A549 (cell line): ENCODE data around the gene UXT. TPM values are rescaled to one million over a fixed set of nuclear protein-coding genes. Genes with fewer than 3 reads are reported as not detected.

Experiments
- ATAC-seq, 2 experiments: fragments of 200-7000 bp in 1 of 2; fragments of >200 bp in 1 of 2; cut with Nextera tagmentation in 1 of 2; cut with Tn5 transposase in 1 of 2; 3 replicates each; pipeline versions ENCODE4 v1.8.0 to v1.9.1; 2018 to 2020; ENCODE audit warnings: mild to moderate bottlenecking in 1 of 2, moderate library complexity in 1 of 2
- CTCF ChIA-PET: fragments of 300-600 bp; sonication (Branson Sonifier 250); formaldehyde crosslinking; extraction: SDS; loops from one replicate; lab custom pipeline; 2021; ENCODE audit warnings: antibody characterized with exemption, inconsistent platforms; lab: Yijun Ruan, JAX
- POLR2A ChIA-PET: fragments of 350-600 bp; formaldehyde crosslinking; extraction: SDS; loops from one replicate; lab custom pipeline; 2021; ENCODE audit warnings: antibody characterized with exemption, inconsistent platforms; lab: Yijun Ruan, JAX
- DNase-seq, 2 experiments: peaks; one replicate each; pipeline versions ENCODE4 v3.0.0 to v3.0.0-alpha.2; 2011 to 2016; ENCODE audit warnings: low read depth in 1 of 2, low spot score in 1 of 2
- FAIRE-seq: peaks from 2 replicates; lab custom pipeline; 2011; peaks lifted over from hg19 to GRCh38; lab: Jason Lieb, UNC
- H3K27ac ChIP-seq, 2 experiments: fragments of >200 bp; sonication (Bioruptor Twin); formaldehyde crosslinking; 3 replicates each; pipeline ENCODE4 v1.5.1; 2016 to 2017
- H3K4me1 ChIP-seq: fragments of >200 bp; sonication (Bioruptor Twin); formaldehyde crosslinking; 3 replicates; pipeline ENCODE4 v1.6.1; 2016
- H3K4me2 ChIP-seq: fragments of >200 bp; sonication (Bioruptor Twin); formaldehyde crosslinking; 3 replicates; pipeline ENCODE4 v1.6.1; 2016
- H3K4me3 ChIP-seq: fragments of >200 bp; sonication (Bioruptor Twin); formaldehyde crosslinking; 3 replicates; pipeline ENCODE4 v1.5.1; 2016
- H3K9me3 ChIP-seq: fragments of >200 bp; sonication (Bioruptor Twin); formaldehyde crosslinking; 3 replicates; pipeline ENCODE4 v1.6.1; 2016
- BHLHE40 ChIP-seq: IDR thresholded peaks from 2 replicates; pipeline ENCODE4 v1.6.1; 2012; ENCODE audit warnings: low read depth, low read length, inconsistent platforms
- CBX2 ChIP-seq: fragments of 200-600 bp; sonication (generic); IDR thresholded peaks from 2 replicates; pipeline ENCODE4 v1.6.1; 2016; ENCODE audit warnings: low read depth, mild to moderate bottlenecking, borderline replicate concordance
- CBX8 ChIP-seq: fragments of 200-600 bp; sonication (generic); IDR thresholded peaks from 2 replicates; pipeline ENCODE4 v1.6.1; 2016
- CHD2 ChIP-seq: fragments of 150-350 bp; IDR thresholded peaks from 2 replicates; pipeline ENCODE4 v1.6.1; 2014; ENCODE audit warnings: low read length; ENCODE audit not compliant: partially characterized antibody
- CHD4 ChIP-seq: fragments of 200-600 bp; sonication (generic); IDR thresholded peaks from 2 replicates; pipeline ENCODE4 v1.6.1; 2016; ENCODE audit warnings: antibody characterized with exemption, mild to moderate bottlenecking, borderline replicate concordance
- EHMT2 ChIP-seq: fragments of 200-600 bp; sonication (generic); IDR thresholded peaks from 2 replicates; pipeline ENCODE4 v1.6.1; 2016; ENCODE audit warnings: antibody characterized with exemption, low read depth, mild to moderate bottlenecking, moderate library complexity
- GATA3 ChIP-seq: IDR thresholded peaks from 2 replicates; pipeline ENCODE4 v1.6.1; 2012; ENCODE audit warnings: borderline replicate concordance
- HMGXB4 ChIP-seq: fragments of 250-450 bp; sonication (Bioruptor Pico); IDR thresholded peaks from 2 replicates; pipeline ENCODE4 v1.5.0; 2021; ENCODE audit warnings: mild to moderate bottlenecking, moderate library complexity, borderline replicate concordance
- HOXA7 ChIP-seq: fragments of 250-450 bp; sonication (Bioruptor Pico); IDR thresholded peaks from 2 replicates; pipeline ENCODE4 v1.5.0; 2020; ENCODE audit warnings: mild to moderate bottlenecking, moderate library complexity
- HOXB13 ChIP-seq: fragments of 250-450 bp; sonication (Bioruptor Pico); IDR thresholded peaks from 2 replicates; pipeline ENCODE4 v1.5.0; 2020; ENCODE audit warnings: low read depth, mild to moderate bottlenecking, moderate library complexity
- HOXB5 ChIP-seq: fragments of 250-450 bp; sonication (Bioruptor Pico); IDR thresholded peaks from 2 replicates; pipeline ENCODE4 v1.5.0; 2020; ENCODE audit warnings: mild to moderate bottlenecking, moderate library complexity
- NR3C1 ChIP-seq: fragments of >200 bp; sonication (Bioruptor Twin); formaldehyde crosslinking; IDR thresholded peaks from 3 replicates; pipeline ENCODE4 v1.6.1; 2017
- POLR2AphosphoS2 ChIP-seq: conservative IDR thresholded peaks from 2 replicates; pipeline ENCODE4 v1.6.1; 2012; ENCODE audit warnings: low read length, improper control_type of control experiment, inconsistent platforms
- RAD21 ChIP-seq, 2 experiments: fragments of >200 bp in 1 of 2; sonication (Bioruptor Twin) in 1 of 2; formaldehyde crosslinking in 1 of 2; IDR thresholded peaks in 1 of 2; conservative IDR thresholded peaks in 1 of 2; 2 replicates in 1 of 2; 3 replicates in 1 of 2; pipeline ENCODE4 v1.6.1; 2012 to 2018; ENCODE audit warnings: inconsistent platforms in 1 of 2
- REST ChIP-seq: fragments of 200-600 bp; sonication (generic); IDR thresholded peaks from 2 replicates; pipeline ENCODE4 v1.6.1; 2016; ENCODE audit warnings: antibody characterized with exemption, mild to moderate bottlenecking, moderate library complexity
- RFX5 ChIP-seq: fragments of 450-650 bp; IDR thresholded peaks from 2 replicates; pipeline ENCODE4 v1.7.1; 2014; ENCODE audit warnings: antibody characterized with exemption, mild to moderate bottlenecking, moderate library complexity
- RNF2 ChIP-seq: fragments of 200-600 bp; sonication (generic); IDR thresholded peaks from 2 replicates; pipeline ENCODE4 v1.6.1; 2016; ENCODE audit warnings: low read depth, mild to moderate bottlenecking, antibody characterized with exemption, moderate library complexity, borderline replicate concordance
- SMC3 ChIP-seq: fragments of >200 bp; sonication (Bioruptor Twin); formaldehyde crosslinking; IDR thresholded peaks from 3 replicates; pipeline ENCODE4 v1.6.1; 2018; ENCODE audit warnings: inconsistent platforms
- WGBS: methylation state at CpG from one replicate; pipeline ENCODE4 v1.1.6; 2017; ENCODE audit errors: missing lambda C conversion rate; 5-methylcytosine and 5-hydroxymethylcytosine counted together
- polyA plus RNA-seq, 4 experiments: library from polyadenylated mRNA; depleted of rRNA in 3 of 4; stranded (reverse); fragments of >200 nt; fragmentation: RNase III in 1 of 4; extraction: RNeasy Plus Mini Kit Qiagen cat#74134 plus additional on column Dnase treatment in 1 of 4; gene quantifications; 2 replicates in 3 of 4; 3 replicates in 1 of 4; pipeline ENCODE4 v1.2.3, GENCODE V29; 2011 to 2017

UXT gene
- polyA plus RNA-seq, 2 of the 4 experiments (the other 2 are of a cell fraction), result 172 to 175 TPM

GRCh38 chrX:47633689-47634590, 25.0 kb downstream of the UXT start:
- WGBS, result 87% methylated on average over 14 of the region's 14 CpGs
- H3K9me3 ChIP-seq, result no peaks in the 10 kb centered on the region
- ATAC-seq (no peak), FAIRE-seq (peak; percentile 54), DNase-seq (no peak)
- no peak overlapping the region for H3K4me2 ChIP-seq
- no peaks in the 10 kb centered on the region for H3K4me1 ChIP-seq
- H3K4me3 ChIP-seq, result no peak overlapping the region
- H3K27ac ChIP-seq, result no peak overlapping the region
- TF ChIP-seq RNF2, result no peak
- TF ChIP-seq RAD21 (conservative IDR thresholded peaks at IDR 0.05 in 1 of 2, IDR thresholded peaks at IDR 0.05 in 1 of 2), result no peak
- TF ChIP-seq CBX2, result no peak
- no peak for TF ChIP-seq HOXB5 (CRISPR knock-in tag)
- TF ChIP-seq NR3C1, result no peak
- POLR2A ChIA-PET, result no interaction called here
- CTCF ChIA-PET, result no interaction called here

GRCh38 chrX:47632666-47633065, 26.3 kb downstream of the UXT start:
- POLR2A ChIA-PET, result no interaction called here
- Histone ChIP-seq H3K4me2 (no peak overlapping the region), H3K4me1 (no peaks in the 10 kb centered on the region), H3K27ac (no peak overlapping the region), H3K4me3 (no peak overlapping the region), H3K9me3 (no peaks in the 10 kb centered on the region)
- TF ChIP-seq HOXB13 (CRISPR knock-in tag) (no peak), POLR2AphosphoS2 (no peak), EHMT2 (no peak), HOXB5 (CRISPR knock-in tag) (no peak), CBX2 (no peak), CHD4 (no peak), BHLHE40 (no peak), GATA3 (no peak), RFX5 (no peak), REST (no peak), HMGXB4 (CRISPR knock-in tag) (no peak), CHD2 (no peak), HOXA7 (CRISPR knock-in tag) (no peak), SMC3 (no peak), CBX8 (no peak)
- DNase-seq, result no peak
- FAIRE-seq, result no peak
- CTCF ChIA-PET, result no interaction called here
- WGBS, result 90% methylated on average over 4 of the region's 4 CpGs
- ATAC-seq, result no peak
